K562 (cell line): ENCODE results near the gene PPP1R16B. TPM values are rescaled to one million over a fixed set of nuclear protein-coding genes. Genes with fewer than 3 reads are reported as not detected.
A peak's percentile ranks its signal among the peaks of the same experiment; 100 is the strongest.

ENCODE experiments used
- ARID2 ChIP-seq: fragments of 450-650 bp; IDR thresholded peaks from 2 replicates; pipeline ENCODE4 v1.6.1; 2017; ENCODE audit warnings: antibody characterized with exemption, mild to moderate bottlenecking
- GABPA ChIP-seq: fragments of 200-800 bp; sonication (Bioruptor generic); conservative IDR thresholded peaks from 2 replicates; pipeline ENCODE4 v1.6.1; 2016; ENCODE audit warnings: low read depth, missing genetic modification characterization, missing compliant biosample characterization
- MCM7 ChIP-seq, 2 experiments: fragments of 450-650 bp; IDR thresholded peaks; 2 replicates each; pipeline ENCODE4 v1.6.1; 2016 to 2018
- NELFE ChIP-seq: IDR thresholded peaks from 2 replicates; pipeline ENCODE4 v1.6.1; 2011; ENCODE audit warnings: mild to moderate bottlenecking; ENCODE audit not compliant: insufficient read depth, insufficient read length
- NR3C1 ChIP-seq: sonication (generic); formaldehyde crosslinking; IDR thresholded peaks from 2 replicates; pipeline ENCODE4 v1.8.1; 2022; ENCODE audit warnings: missing genetic modification reagents
- PML ChIP-seq: IDR thresholded peaks from 2 replicates; pipeline ENCODE4 v1.6.1; 2012; ENCODE audit warnings: low read length, inconsistent platforms
- RBM15 ChIP-seq: fragments of 200-400 bp; formaldehyde crosslinking; IDR thresholded peaks from 2 replicates; pipeline ENCODE4 v1.6.1; 2018; ENCODE audit warnings: mild to moderate bottlenecking, low read length, moderate library complexity; ENCODE audit not compliant: insufficient read depth
- SAP30 ChIP-seq: fragments of 200-600 bp; sonication (generic); IDR thresholded peaks from 2 replicates; pipeline ENCODE4 v1.6.1; 2012; ENCODE audit warnings: borderline replicate concordance, low read depth, mild to moderate bottlenecking, moderate library complexity, low read length, control low read depth, inconsistent platforms; ENCODE audit not compliant: insufficient read depth, poor library complexity, severe bottlenecking
- SP1 ChIP-seq: sonication (generic); formaldehyde crosslinking; IDR thresholded peaks from 2 replicates; pipeline ENCODE4 v1.8.1; 2022; ENCODE audit warnings: mild to moderate bottlenecking, missing genetic modification reagents
- polyA plus RNA-seq, 8 experiments: library from polyadenylated mRNA; depleted of rRNA in 4 of 8; stranded (reverse) in 5 of 8; unstranded in 3 of 8; fragments of >200 nt; fragmentation: Nextera tagmentation in 2 of 8; fragmentation: Illumina TruSeq in 1 of 8; extraction: Ambion mirVana in 2 of 8; extraction: Trizol in 1 of 8; gene quantifications; 2 replicates each; pipeline versions ENCODE4 v1.2.1 to v1.2.3, GENCODE V29; 2011 to 2014; ENCODE audit warnings: inconsistent platforms in 1 of 8, missing spikeins in 1 of 8
- total RNA-seq, 7 experiments: library from RNA; depleted of rRNA in 6 of 7; stranded (reverse); fragments of >200 nt in 6 of 7; fragmentation: Illumina TruSeq in 2 of 7; extraction: Trizol in 2 of 7; gene quantifications; 2 replicates each; pipeline versions ENCODE4 v1.2.1 to v1.2.3, GENCODE V29; 2011 to 2021; ENCODE audit warnings: low replicate concordance in 1 of 7
- TF ChIP-seq, protein P1 (sequence below): fragments of 250-450 bp; sonication (Bioruptor Pico); IDR thresholded peaks from 2 replicates; pipeline ENCODE4 v1.4.0; 2020; ENCODE audit warnings: mild to moderate bottlenecking, moderate library complexity
- TF ChIP-seq, protein P2 (sequence below): fragments of 200-800 bp; sonication (Bioruptor generic); IDR thresholded peaks from 2 replicates; pipeline ENCODE4 v1.6.1; 2017; ENCODE audit warnings: missing genetic modification characterization, missing compliant biosample characterization
- TF ChIP-seq, protein P3 (sequence below), 2 experiments: fragments of 450-650 bp; IDR thresholded peaks; 2 replicates each; pipeline ENCODE4 v1.6.1; 2018; ENCODE audit warnings: mild to moderate bottlenecking in 2 of 2, low read depth in 1 of 2; ENCODE audit not compliant: partially characterized antibody in 2 of 2
- TF ChIP-seq, protein P4 (sequence below): fragments of 450-650 bp; IDR thresholded peaks from one replicate; pipeline ENCODE4 v1.6.1; 2018; ENCODE audit warnings: mild to moderate bottlenecking, moderate library complexity; ENCODE audit not compliant: partially characterized antibody
- TF ChIP-seq, protein P5 (sequence below): fragments of 250-450 bp; sonication (Bioruptor Pico); IDR thresholded peaks from 2 replicates; pipeline ENCODE4 v1.5.0; 2021; ENCODE audit warnings: mild to moderate bottlenecking, borderline replicate concordance

Gene PPP1R16B
- total and polyA plus RNA-seq, 9 of the 15 experiments (the other 6 are each of a cell fraction or from before 2014, with no cell fraction given), result 1.5 to 11.5 (median 6.8) TPM

DNA sequence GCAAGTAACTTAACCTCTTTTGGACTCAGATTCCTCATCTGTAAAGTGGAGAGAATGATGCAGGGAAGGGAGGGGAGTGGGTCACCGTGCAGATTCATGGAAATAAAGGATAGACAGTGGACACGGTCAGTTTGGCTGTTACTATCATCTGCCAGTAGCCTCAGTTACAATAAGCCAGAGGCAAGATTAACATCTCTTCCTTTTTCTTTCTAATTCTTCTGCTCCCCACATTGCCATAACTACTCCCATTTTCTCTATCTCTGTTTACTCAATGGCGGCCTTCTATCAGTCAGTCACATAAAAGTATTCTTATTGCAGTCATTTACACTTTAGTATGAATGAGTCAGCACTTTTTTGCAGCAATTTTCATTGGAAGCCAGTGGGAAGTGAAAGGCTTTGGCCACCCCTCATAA is 49.2 kb downstream of the PPP1R16B start (continued):
- TF ChIP-seq, protein P1, sequence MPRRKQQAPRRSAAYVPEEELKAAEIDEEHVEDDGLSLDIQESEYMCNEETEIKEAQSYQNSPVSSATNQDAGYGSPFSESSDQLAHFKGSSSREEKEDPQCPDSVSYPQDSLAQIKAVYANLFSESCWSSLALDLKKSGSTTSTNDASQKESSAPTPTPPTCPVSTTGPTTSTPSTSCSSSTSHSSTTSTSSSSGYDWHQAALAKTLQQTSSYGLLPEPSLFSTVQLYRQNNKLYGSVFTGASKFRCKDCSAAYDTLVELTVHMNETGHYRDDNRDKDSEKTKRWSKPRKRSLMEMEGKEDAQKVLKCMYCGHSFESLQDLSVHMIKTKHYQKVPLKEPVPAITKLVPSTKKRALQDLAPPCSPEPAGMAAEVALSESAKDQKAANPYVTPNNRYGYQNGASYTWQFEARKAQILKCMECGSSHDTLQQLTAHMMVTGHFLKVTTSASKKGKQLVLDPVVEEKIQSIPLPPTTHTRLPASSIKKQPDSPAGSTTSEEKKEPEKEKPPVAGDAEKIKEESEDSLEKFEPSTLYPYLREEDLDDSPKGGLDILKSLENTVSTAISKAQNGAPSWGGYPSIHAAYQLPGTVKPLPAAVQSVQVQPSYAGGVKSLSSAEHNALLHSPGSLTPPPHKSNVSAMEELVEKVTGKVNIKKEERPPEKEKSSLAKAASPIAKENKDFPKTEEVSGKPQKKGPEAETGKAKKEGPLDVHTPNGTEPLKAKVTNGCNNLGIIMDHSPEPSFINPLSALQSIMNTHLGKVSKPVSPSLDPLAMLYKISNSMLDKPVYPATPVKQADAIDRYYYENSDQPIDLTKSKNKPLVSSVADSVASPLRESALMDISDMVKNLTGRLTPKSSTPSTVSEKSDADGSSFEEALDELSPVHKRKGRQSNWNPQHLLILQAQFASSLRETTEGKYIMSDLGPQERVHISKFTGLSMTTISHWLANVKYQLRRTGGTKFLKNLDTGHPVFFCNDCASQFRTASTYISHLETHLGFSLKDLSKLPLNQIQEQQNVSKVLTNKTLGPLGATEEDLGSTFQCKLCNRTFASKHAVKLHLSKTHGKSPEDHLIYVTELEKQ (CRISPR knock-in tag), result no peak
- TF ChIP-seq, protein P2, sequence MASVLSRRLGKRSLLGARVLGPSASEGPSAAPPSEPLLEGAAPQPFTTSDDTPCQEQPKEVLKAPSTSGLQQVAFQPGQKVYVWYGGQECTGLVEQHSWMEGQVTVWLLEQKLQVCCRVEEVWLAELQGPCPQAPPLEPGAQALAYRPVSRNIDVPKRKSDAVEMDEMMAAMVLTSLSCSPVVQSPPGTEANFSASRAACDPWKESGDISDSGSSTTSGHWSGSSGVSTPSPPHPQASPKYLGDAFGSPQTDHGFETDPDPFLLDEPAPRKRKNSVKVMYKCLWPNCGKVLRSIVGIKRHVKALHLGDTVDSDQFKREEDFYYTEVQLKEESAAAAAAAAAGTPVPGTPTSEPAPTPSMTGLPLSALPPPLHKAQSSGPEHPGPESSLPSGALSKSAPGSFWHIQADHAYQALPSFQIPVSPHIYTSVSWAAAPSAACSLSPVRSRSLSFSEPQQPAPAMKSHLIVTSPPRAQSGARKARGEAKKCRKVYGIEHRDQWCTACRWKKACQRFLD (CRISPR knock-in tag), result no peak
- no peak for TF ChIP-seq ARID2
- TF ChIP-seq, protein P3, sequence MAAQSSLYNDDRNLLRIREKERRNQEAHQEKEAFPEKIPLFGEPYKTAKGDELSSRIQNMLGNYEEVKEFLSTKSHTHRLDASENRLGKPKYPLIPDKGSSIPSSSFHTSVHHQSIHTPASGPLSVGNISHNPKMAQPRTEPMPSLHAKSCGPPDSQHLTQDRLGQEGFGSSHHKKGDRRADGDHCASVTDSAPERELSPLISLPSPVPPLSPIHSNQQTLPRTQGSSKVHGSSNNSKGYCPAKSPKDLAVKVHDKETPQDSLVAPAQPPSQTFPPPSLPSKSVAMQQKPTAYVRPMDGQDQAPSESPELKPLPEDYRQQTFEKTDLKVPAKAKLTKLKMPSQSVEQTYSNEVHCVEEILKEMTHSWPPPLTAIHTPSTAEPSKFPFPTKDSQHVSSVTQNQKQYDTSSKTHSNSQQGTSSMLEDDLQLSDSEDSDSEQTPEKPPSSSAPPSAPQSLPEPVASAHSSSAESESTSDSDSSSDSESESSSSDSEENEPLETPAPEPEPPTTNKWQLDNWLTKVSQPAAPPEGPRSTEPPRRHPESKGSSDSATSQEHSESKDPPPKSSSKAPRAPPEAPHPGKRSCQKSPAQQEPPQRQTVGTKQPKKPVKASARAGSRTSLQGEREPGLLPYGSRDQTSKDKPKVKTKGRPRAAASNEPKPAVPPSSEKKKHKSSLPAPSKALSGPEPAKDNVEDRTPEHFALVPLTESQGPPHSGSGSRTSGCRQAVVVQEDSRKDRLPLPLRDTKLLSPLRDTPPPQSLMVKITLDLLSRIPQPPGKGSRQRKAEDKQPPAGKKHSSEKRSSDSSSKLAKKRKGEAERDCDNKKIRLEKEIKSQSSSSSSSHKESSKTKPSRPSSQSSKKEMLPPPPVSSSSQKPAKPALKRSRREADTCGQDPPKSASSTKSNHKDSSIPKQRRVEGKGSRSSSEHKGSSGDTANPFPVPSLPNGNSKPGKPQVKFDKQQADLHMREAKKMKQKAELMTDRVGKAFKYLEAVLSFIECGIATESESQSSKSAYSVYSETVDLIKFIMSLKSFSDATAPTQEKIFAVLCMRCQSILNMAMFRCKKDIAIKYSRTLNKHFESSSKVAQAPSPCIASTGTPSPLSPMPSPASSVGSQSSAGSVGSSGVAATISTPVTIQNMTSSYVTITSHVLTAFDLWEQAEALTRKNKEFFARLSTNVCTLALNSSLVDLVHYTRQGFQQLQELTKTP (IDR thresholded peaks at IDR 0.05; ENCODE audit: low read depth in 1 of 2, partially characterized antibody in 2 of 2), result no peak
- TF ChIP-seq MCM7 (IDR thresholded peaks at IDR 0.05), result no peak
- peak; percentile 28; the same call in 1 of the 2 replicates for TF ChIP-seq GABPA (tag)
- TF ChIP-seq NR3C1 (CRISPR knock-in tag), result no peak
- TF ChIP-seq SP1, result no peak
- TF ChIP-seq SAP30, result no peak
- TF ChIP-seq RBM15, result no peak
- TF ChIP-seq, protein P4, sequence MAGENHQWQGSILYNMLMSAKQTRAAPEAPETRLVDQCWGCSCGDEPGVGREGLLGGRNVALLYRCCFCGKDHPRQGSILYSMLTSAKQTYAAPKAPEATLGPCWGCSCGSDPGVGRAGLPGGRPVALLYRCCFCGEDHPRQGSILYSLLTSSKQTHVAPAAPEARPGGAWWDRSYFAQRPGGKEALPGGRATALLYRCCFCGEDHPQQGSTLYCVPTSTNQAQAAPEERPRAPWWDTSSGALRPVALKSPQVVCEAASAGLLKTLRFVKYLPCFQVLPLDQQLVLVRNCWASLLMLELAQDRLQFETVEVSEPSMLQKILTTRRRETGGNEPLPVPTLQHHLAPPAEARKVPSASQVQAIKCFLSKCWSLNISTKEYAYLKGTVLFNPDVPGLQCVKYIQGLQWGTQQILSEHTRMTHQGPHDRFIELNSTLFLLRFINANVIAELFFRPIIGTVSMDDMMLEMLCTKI, result no peak
- no peak for TF ChIP-seq PML
- TF ChIP-seq NELFE, result no peak
- TF ChIP-seq, protein P5, sequence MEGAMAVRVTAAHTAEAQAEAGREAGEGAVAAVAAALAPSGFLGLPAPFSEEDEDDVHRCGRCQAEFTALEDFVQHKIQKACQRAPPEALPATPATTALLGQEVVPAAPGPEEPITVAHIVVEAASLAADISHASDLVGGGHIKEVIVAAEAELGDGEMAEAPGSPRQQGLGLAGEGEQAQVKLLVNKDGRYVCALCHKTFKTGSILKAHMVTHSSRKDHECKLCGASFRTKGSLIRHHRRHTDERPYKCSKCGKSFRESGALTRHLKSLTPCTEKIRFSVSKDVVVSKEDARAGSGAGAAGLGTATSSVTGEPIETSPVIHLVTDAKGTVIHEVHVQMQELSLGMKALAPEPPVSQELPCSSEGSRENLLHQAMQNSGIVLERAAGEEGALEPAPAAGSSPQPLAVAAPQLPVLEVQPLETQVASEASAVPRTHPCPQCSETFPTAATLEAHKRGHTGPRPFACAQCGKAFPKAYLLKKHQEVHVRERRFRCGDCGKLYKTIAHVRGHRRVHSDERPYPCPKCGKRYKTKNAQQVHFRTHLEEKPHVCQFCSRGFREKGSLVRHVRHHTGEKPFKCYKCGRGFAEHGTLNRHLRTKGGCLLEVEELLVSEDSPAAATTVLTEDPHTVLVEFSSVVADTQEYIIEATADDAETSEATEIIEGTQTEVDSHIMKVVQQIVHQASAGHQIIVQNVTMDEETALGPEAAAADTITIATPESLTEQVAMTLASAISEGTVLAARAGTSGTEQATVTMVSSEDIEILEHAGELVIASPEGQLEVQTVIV (CRISPR knock-in tag), result no peak
